ENCODE results near the gene TIMP3.

GRCh38 chr22:32909581-32910428, 108.3 kb downstream of the TIMP3 start:
- TF ChIP-seq CTCF (IDR thresholded peaks at IDR 0.05): no peak
- no peak for TF ChIP-seq EZH2 (IDR thresholded peaks at IDR 0.05; ENCODE audit: borderline replicate concordance, insufficient read depth, low read depth, low read length, poor library complexity, severe bottlenecking)

All from B cell (primary cell).